ENCODE data around the gene TRPM7. TPM values are rescaled to one million over a fixed set of nuclear protein-coding genes. Genes with fewer than 3 reads are reported as not detected.

The TRPM7 gene
- total RNA-seq, 2 donors from 2014 or later, result 52.0 to 77.0 TPM

GRCh38 chr15:50685976-50686468 lies 575 bp downstream of the TRPM7 start:
- Mint-ChIP-seq H3K9me3 (no peaks in the 10 kb centered on the region), H3K27ac (peak overlapping the region; percentile 90), H3K36me3 (ENCODE audit: low read depth) (peaks cover 61% of the 10 kb centered on the region), H3K4me3 (peak overlapping the region; percentile 97), H3K27me3 (no peaks in the 10 kb centered on the region), H3K4me1 (peaks cover 33% of the 10 kb centered on the region)
- peak; percentile 77 for ATAC-seq (replicated peaks)

GRCh38 chr15:50685191-50685975 lies 1.2 kb downstream of the TRPM7 start:
- H3K27me3 Mint-ChIP-seq, result no peaks in the 10 kb centered on the region
- H3K9me3 Mint-ChIP-seq, result no peaks in the 10 kb centered on the region
- H3K4me3 Mint-ChIP-seq, result peak overlapping the region; percentile 97
- H3K36me3 Mint-ChIP-seq (ENCODE audit: low read depth), result peaks cover 64% of the 10 kb centered on the region
- peak overlapping the region; percentile 90 for H3K27ac Mint-ChIP-seq
- ATAC-seq (replicated peaks), result no peak
- H3K4me1 Mint-ChIP-seq, result peaks cover 35% of the 10 kb centered on the region

GRCh38 chr15:50681467-50681866 lies 5.1 kb downstream of the TRPM7 start:
- no peak for ATAC-seq (replicated peaks)
- H3K36me3 Mint-ChIP-seq (ENCODE audit: low read depth), result peaks cover 74% of the 10 kb centered on the region
- no peaks in the 10 kb centered on the region for H3K27me3 Mint-ChIP-seq
- H3K27ac Mint-ChIP-seq, result peak overlapping the region; percentile 14
- H3K4me3 Mint-ChIP-seq, result peak overlapping the region; percentile 49
- no peaks in the 10 kb centered on the region for H3K9me3 Mint-ChIP-seq
- peaks cover 30% of the 10 kb centered on the region for H3K4me1 Mint-ChIP-seq

GRCh38 chr15:50676799-50677483 lies 9.7 kb downstream of the TRPM7 start:
- no peak overlapping the region for H3K4me3 Mint-ChIP-seq
- no peaks in the 10 kb centered on the region for H3K9me3 Mint-ChIP-seq
- peaks cover 67% of the 10 kb centered on the region for H3K36me3 Mint-ChIP-seq (ENCODE audit: low read depth)
- no peaks in the 10 kb centered on the region for H3K27me3 Mint-ChIP-seq
- no peak for ATAC-seq (replicated peaks)
- H3K27ac Mint-ChIP-seq, result no peak overlapping the region
- H3K4me1 Mint-ChIP-seq, result peaks cover 19% of the 10 kb centered on the region

GRCh38 chr15:50675535-50676144 lies 11.0 kb downstream of the TRPM7 start:
- ATAC-seq (replicated peaks), result no peak
- H3K36me3 Mint-ChIP-seq (ENCODE audit: low read depth), result peaks cover 67% of the 10 kb centered on the region
- H3K4me3 Mint-ChIP-seq, result no peak overlapping the region
- H3K27me3 Mint-ChIP-seq, result no peaks in the 10 kb centered on the region
- no peak overlapping the region for H3K27ac Mint-ChIP-seq
- peaks cover 11% of the 10 kb centered on the region for H3K4me1 Mint-ChIP-seq
- H3K9me3 Mint-ChIP-seq, result no peaks in the 10 kb centered on the region

GRCh38 chr15:50670115-50670514 lies 16.5 kb downstream of the TRPM7 start:
- Mint-ChIP-seq H3K36me3 (ENCODE audit: low read depth) (peaks cover 85% of the 10 kb centered on the region), H3K27ac (no peak overlapping the region), H3K27me3 (no peaks in the 10 kb centered on the region), H3K9me3 (no peaks in the 10 kb centered on the region), H3K4me1 (peaks cover 6% of the 10 kb centered on the region), H3K4me3 (no peak overlapping the region)
- no peak for ATAC-seq (replicated peaks)

- H3K27me3 Mint-ChIP-seq, result no peaks in the 10 kb centered on the region
- no peaks in the 10 kb centered on the region for H3K9me3 Mint-ChIP-seq
- no peak overlapping the region for H3K4me3 Mint-ChIP-seq
- no peak overlapping the region for H3K27ac Mint-ChIP-seq
- H3K36me3 Mint-ChIP-seq (ENCODE audit: low read depth), result peaks cover 85% of the 10 kb centered on the region
- ATAC-seq (replicated peaks), result no peak
- peaks cover 5% of the 10 kb centered on the region for H3K4me1 Mint-ChIP-seq
Measured at GRCh38 chr15:50669611-50670010, 17.0 kb downstream of the TRPM7 start.

GRCh38 chr15:50665938-50666337 lies 20.7 kb downstream of the TRPM7 start:
- Mint-ChIP-seq H3K27ac (no peak overlapping the region), H3K9me3 (no peaks in the 10 kb centered on the region), H3K27me3 (no peaks in the 10 kb centered on the region), H3K36me3 (ENCODE audit: low read depth) (peaks cover 92% of the 10 kb centered on the region), H3K4me1 (peaks cover 5% of the 10 kb centered on the region), H3K4me3 (no peak overlapping the region)
- ATAC-seq (replicated peaks), result no peak

- Mint-ChIP-seq H3K27ac (peak overlapping the region; percentile 17), H3K4me1 (peaks cover 5% of the 10 kb centered on the region), H3K36me3 (ENCODE audit: low read depth) (peaks cover 99% of the 10 kb centered on the region), H3K4me3 (no peak overlapping the region), H3K27me3 (no peaks in the 10 kb centered on the region), H3K9me3 (no peaks in the 10 kb centered on the region)
- ATAC-seq (replicated peaks), result no peak
Measured at GRCh38 chr15:50655555-50655954, 31.0 kb downstream of the TRPM7 start.

- H3K9me3 Mint-ChIP-seq, result no peaks in the 10 kb centered on the region
- H3K36me3 Mint-ChIP-seq (ENCODE audit: low read depth), result peaks cover 99% of the 10 kb centered on the region
- ATAC-seq (replicated peaks), result no peak
- no peaks in the 10 kb centered on the region for H3K27me3 Mint-ChIP-seq
- H3K27ac Mint-ChIP-seq, result peak overlapping the region; percentile 76
- H3K4me3 Mint-ChIP-seq, result no peak overlapping the region
- H3K4me1 Mint-ChIP-seq, result peaks cover 5% of the 10 kb centered on the region
Measured at GRCh38 chr15:50653156-50653743, 33.3 kb downstream of the TRPM7 start.

GRCh38 chr15:50652671-50653070 lies 33.9 kb downstream of the TRPM7 start:
- Mint-ChIP-seq H3K27ac (no peak overlapping the region), H3K36me3 (ENCODE audit: low read depth) (peaks cover 100% of the 10 kb centered on the region)

GRCh38 chr15:50641318-50641717 lies 45.3 kb downstream of the TRPM7 start:
- H3K27ac Mint-ChIP-seq, result no peak overlapping the region
- peaks cover 6% of the 10 kb centered on the region for H3K4me1 Mint-ChIP-seq
- H3K27me3 Mint-ChIP-seq, result no peaks in the 10 kb centered on the region
- ATAC-seq (replicated peaks), result no peak
- H3K9me3 Mint-ChIP-seq, result no peaks in the 10 kb centered on the region
- no peak overlapping the region for H3K4me3 Mint-ChIP-seq
- peaks cover 99% of the 10 kb centered on the region for H3K36me3 Mint-ChIP-seq (ENCODE audit: low read depth)

More at GRCh38 chr15:50652671-50653070, 33.9 kb downstream of the TRPM7 start:
- H3K4me3 Mint-ChIP-seq, result no peak overlapping the region
- peaks cover 5% of the 10 kb centered on the region for H3K4me1 Mint-ChIP-seq
- H3K27me3 Mint-ChIP-seq, result no peaks in the 10 kb centered on the region
- ATAC-seq (replicated peaks), result no peak
- H3K9me3 Mint-ChIP-seq, result no peaks in the 10 kb centered on the region

GRCh38 chr15:50636146-50636545 lies 50.5 kb downstream of the TRPM7 start:
- H3K27ac Mint-ChIP-seq, result no peak overlapping the region
- no peak for ATAC-seq (replicated peaks)
- H3K4me3 Mint-ChIP-seq, result no peak overlapping the region
- no peaks in the 10 kb centered on the region for H3K9me3 Mint-ChIP-seq
- peaks cover 98% of the 10 kb centered on the region for H3K36me3 Mint-ChIP-seq (ENCODE audit: low read depth)
- peaks cover 2% of the 10 kb centered on the region for H3K4me1 Mint-ChIP-seq
- H3K27me3 Mint-ChIP-seq, result no peaks in the 10 kb centered on the region

- Mint-ChIP-seq H3K4me3 (peak overlapping the region; percentile 22), H3K36me3 (ENCODE audit: low read depth) (peaks cover 98% of the 10 kb centered on the region), H3K4me1 (no peaks in the 10 kb centered on the region), H3K9me3 (no peaks in the 10 kb centered on the region), H3K27ac (peak overlapping the region; percentile 35), H3K27me3 (no peaks in the 10 kb centered on the region)
- peak; percentile 49 for ATAC-seq (replicated peaks)
Measured at GRCh38 chr15:50633653-50634052, 52.9 kb downstream of the TRPM7 start.

Measured in activated T-helper 17 cell treated with anti-CD3 and anti-CD28 coated beads, Interleukin-2, amount 50 U/mL, for 72 hours (primary cell).